ENCODE results near the gene KCNAB2.

DNA sequence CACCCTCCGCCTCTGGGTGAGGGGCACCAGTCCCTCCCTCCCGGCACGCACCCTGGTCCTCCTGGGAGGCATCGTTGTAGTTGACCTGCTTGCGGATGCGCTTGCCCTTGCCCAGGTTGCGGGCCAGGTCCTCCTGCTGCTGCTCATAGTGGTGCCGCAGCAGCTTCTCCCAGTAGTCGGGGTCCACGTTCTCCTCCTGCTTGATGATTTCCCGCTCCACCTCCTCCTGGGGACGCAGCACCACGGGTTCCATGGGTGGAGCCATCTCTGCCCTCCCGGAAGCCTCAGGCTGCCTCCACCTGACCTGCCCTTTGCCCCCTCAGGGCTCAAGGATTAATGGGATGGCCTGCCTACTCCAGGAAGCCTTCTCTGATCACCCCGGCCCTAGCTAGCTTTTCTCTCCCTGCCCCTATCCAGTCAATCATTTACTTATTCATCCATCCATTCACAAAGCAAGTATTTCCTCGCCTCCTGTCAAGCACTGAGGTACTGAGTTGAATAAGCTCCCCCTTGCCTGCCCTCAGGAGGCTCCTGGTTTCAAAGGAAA lies 80.9 kb downstream of the KCNAB2 start:
- TF ChIP-seq, protein P1, sequence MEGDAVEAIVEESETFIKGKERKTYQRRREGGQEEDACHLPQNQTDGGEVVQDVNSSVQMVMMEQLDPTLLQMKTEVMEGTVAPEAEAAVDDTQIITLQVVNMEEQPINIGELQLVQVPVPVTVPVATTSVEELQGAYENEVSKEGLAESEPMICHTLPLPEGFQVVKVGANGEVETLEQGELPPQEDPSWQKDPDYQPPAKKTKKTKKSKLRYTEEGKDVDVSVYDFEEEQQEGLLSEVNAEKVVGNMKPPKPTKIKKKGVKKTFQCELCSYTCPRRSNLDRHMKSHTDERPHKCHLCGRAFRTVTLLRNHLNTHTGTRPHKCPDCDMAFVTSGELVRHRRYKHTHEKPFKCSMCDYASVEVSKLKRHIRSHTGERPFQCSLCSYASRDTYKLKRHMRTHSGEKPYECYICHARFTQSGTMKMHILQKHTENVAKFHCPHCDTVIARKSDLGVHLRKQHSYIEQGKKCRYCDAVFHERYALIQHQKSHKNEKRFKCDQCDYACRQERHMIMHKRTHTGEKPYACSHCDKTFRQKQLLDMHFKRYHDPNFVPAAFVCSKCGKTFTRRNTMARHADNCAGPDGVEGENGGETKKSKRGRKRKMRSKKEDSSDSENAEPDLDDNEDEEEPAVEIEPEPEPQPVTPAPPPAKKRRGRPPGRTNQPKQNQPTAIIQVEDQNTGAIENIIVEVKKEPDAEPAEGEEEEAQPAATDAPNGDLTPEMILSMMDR (IDR thresholded peaks at IDR 0.05; ENCODE audit: low read depth, low read length), result no peak
- TF ChIP-seq EZH2phosphoT487 (IDR thresholded peaks at IDR 0.05; ENCODE audit: low read depth), result no peak

All from OCI-LY3 (cell line).